AG04450 (cell line): ENCODE measurements around the gene ACACB. TPM values are rescaled to one million over a fixed set of nuclear protein-coding genes. Genes with fewer than 3 reads are reported as not detected.

Experiments
- CTCF ChIA-PET: fragments of 300-600, 350-600 bp; formaldehyde crosslinking; extraction: SDS; loops from one replicate; lab custom pipeline; 2022; ENCODE audit warnings: antibody characterized with exemption, inconsistent platforms; lab: Charles Lee
- POLR2A ChIA-PET: fragments of 350-600 bp; formaldehyde crosslinking; extraction: SDS; loops from one replicate; lab custom pipeline; 2021; ENCODE audit warnings: antibody characterized with exemption, inconsistent platforms; lab: Yijun Ruan, JAX
- DNase-seq: peaks from one replicate; pipeline ENCODE4 v3.0.0-alpha.2; 2011; ENCODE audit warnings: low read depth, low spot score
- H3K27ac ChIP-seq: one replicate; pipeline ENCODE4 v1.5.1; 2012; ENCODE audit warnings: low read depth, low read length, control low read depth
- H3K27me3 ChIP-seq: one replicate; pipeline ENCODE4 v1.6.0; 2012; ENCODE audit warnings: low read length; ENCODE audit not compliant: control insufficient read depth, insufficient read depth
- H3K4me3 ChIP-seq: 2 replicates; pipeline ENCODE4 v1.5.1; 2011; ENCODE audit warnings: mild to moderate bottlenecking, low read depth, low read length, control low read depth
- H3K9me3 ChIP-seq: 2 replicates; pipeline ENCODE4 v1.5.1; 2012; ENCODE audit warnings: low read length; ENCODE audit not compliant: control insufficient read depth, insufficient read depth
- CTCF ChIP-seq: IDR thresholded peaks from 2 replicates; pipeline ENCODE4 v1.5.1; 2011; ENCODE audit warnings: low read depth, low read length, control low read depth, inconsistent platforms
- polyA plus RNA-seq: library from polyadenylated mRNA; depleted of rRNA; stranded (reverse); fragments of >200 nt; gene quantifications from 2 replicates; pipeline ENCODE4 v1.2.3, GENCODE V29; 2011

ACACB gene
- polyA plus RNA-seq, 1 experiment: 3.2 TPM

- TF ChIP-seq CTCF: no peak
- H3K27ac ChIP-seq: no peak overlapping the region
- POLR2A ChIA-PET: no interaction called here
- no peaks in the 10 kb centered on the region for H3K27me3 ChIP-seq
- DNase-seq: no peak
- no peaks in the 10 kb centered on the region for H3K9me3 ChIP-seq
- H3K4me3 ChIP-seq: no peak overlapping the region
- CTCF ChIA-PET: interaction anchor here (0.8 to 1.4 kb wide), 3 partner anchors 18 to 148 kb away, joined by 3 to 11 read pairs (median 3); no protein-coding TSS in a partner anchor
Measured at GRCh38 chr12:109246221-109246620, 129.8 kb downstream of the ACACB start.

- DNase-seq: no peak
- H3K27me3 ChIP-seq: no peaks in the 10 kb centered on the region
- no peak for TF ChIP-seq CTCF
- no peaks in the 10 kb centered on the region; the same call in none of the 2 replicates for H3K9me3 ChIP-seq
- POLR2A ChIA-PET: no interaction called here
- H3K4me3 ChIP-seq: no peak overlapping the region
- H3K27ac ChIP-seq: no peak overlapping the region
- CTCF ChIA-PET: interaction anchor here (1.8 kb wide), 1 partner anchor 146 kb away, joined by 5 read pairs; no protein-coding TSS in a partner anchor
Measured at GRCh38 chr12:109247831-109248654, 131.7 kb downstream of the ACACB start.

- H3K27ac ChIP-seq: no peak overlapping the region
- ChIA-PET CTCF (no interaction called here), POLR2A (no interaction called here)
- TF ChIP-seq CTCF: no peak
- no peak for DNase-seq
- H3K4me3 ChIP-seq: no peak overlapping the region
- H3K27me3 ChIP-seq: no peaks in the 10 kb centered on the region
- peaks cover 9% of the 10 kb centered on the region for H3K9me3 ChIP-seq
Measured at GRCh38 chr12:109250523-109250922, 134.1 kb downstream of the ACACB start.

GRCh38 chr12:109252799-109253198, 136.4 kb downstream of the ACACB start:
- no peak for TF ChIP-seq CTCF
- H3K4me3 ChIP-seq: no peak overlapping the region
- no peaks in the 10 kb centered on the region for H3K27me3 ChIP-seq
- H3K27ac ChIP-seq: peak overlapping the region; percentile 21
- CTCF ChIA-PET: interaction anchor here (1.4 to 2.6 kb wide), 2 partner anchors 10 to 141 kb away, joined by 3 to 11 read pairs; no protein-coding TSS in a partner anchor
- DNase-seq: no peak
- POLR2A ChIA-PET: no interaction called here
- H3K9me3 ChIP-seq: peaks cover 9% of the 10 kb centered on the region

- no peak overlapping the region for H3K4me3 ChIP-seq
- CTCF ChIA-PET: interaction anchor here (0.8 to 3.6 kb wide), 2 partner anchors 10 to 142 kb away, joined by 4 to 16 read pairs; no protein-coding TSS in a partner anchor
- H3K27me3 ChIP-seq: no peaks in the 10 kb centered on the region
- no peak overlapping the region for H3K27ac ChIP-seq
- no peak for DNase-seq
- no peak for TF ChIP-seq CTCF
- POLR2A ChIA-PET: no interaction called here
- peaks cover 9% of the 10 kb centered on the region for H3K9me3 ChIP-seq
Measured at GRCh38 chr12:109253913-109254544, 137.6 kb downstream of the ACACB start.
